A549 (cell line): ENCODE results near the gene INKA2. TPM values are rescaled to one million over a fixed set of nuclear protein-coding genes. Genes with fewer than 3 reads are reported as not detected.

Source experiments
- ATAC-seq, 2 experiments: fragments of 200-7000 bp in 1 of 2; fragments of >200 bp in 1 of 2; cut with Nextera tagmentation in 1 of 2; cut with Tn5 transposase in 1 of 2; 3 replicates each; pipeline versions ENCODE4 v1.8.0 to v1.9.1; 2018 to 2020; ENCODE audit warnings: mild to moderate bottlenecking in 1 of 2, moderate library complexity in 1 of 2
- CTCF ChIA-PET: fragments of 300-600 bp; sonication (Branson Sonifier 250); formaldehyde crosslinking; extraction: SDS; loops from one replicate; lab custom pipeline; 2021; ENCODE audit warnings: antibody characterized with exemption, inconsistent platforms; lab: Yijun Ruan, JAX
- POLR2A ChIA-PET: fragments of 350-600 bp; formaldehyde crosslinking; extraction: SDS; loops from one replicate; lab custom pipeline; 2021; ENCODE audit warnings: antibody characterized with exemption, inconsistent platforms; lab: Yijun Ruan, JAX
- DNase-seq, 2 experiments: peaks; one replicate each; pipeline versions ENCODE4 v3.0.0 to v3.0.0-alpha.2; 2011 to 2016; ENCODE audit warnings: low read depth in 1 of 2, low spot score in 1 of 2
- FAIRE-seq: peaks from 2 replicates; lab custom pipeline; 2011; peaks lifted over from hg19 to GRCh38; lab: Jason Lieb, UNC
- H3K27ac ChIP-seq, 2 experiments: fragments of >200 bp; sonication (Bioruptor Twin); formaldehyde crosslinking; 3 replicates each; pipeline ENCODE4 v1.5.1; 2016 to 2017
- H3K4me1 ChIP-seq: fragments of >200 bp; sonication (Bioruptor Twin); formaldehyde crosslinking; 3 replicates; pipeline ENCODE4 v1.6.1; 2016
- H3K4me2 ChIP-seq: fragments of >200 bp; sonication (Bioruptor Twin); formaldehyde crosslinking; 3 replicates; pipeline ENCODE4 v1.6.1; 2016
- H3K4me3 ChIP-seq: fragments of >200 bp; sonication (Bioruptor Twin); formaldehyde crosslinking; 3 replicates; pipeline ENCODE4 v1.5.1; 2016
- H3K9me3 ChIP-seq: fragments of >200 bp; sonication (Bioruptor Twin); formaldehyde crosslinking; 3 replicates; pipeline ENCODE4 v1.6.1; 2016
- BHLHE40 ChIP-seq: IDR thresholded peaks from 2 replicates; pipeline ENCODE4 v1.6.1; 2012; ENCODE audit warnings: low read depth, low read length, inconsistent platforms
- CBX2 ChIP-seq: fragments of 200-600 bp; sonication (generic); IDR thresholded peaks from 2 replicates; pipeline ENCODE4 v1.6.1; 2016; ENCODE audit warnings: low read depth, mild to moderate bottlenecking, borderline replicate concordance
- CBX8 ChIP-seq: fragments of 200-600 bp; sonication (generic); IDR thresholded peaks from 2 replicates; pipeline ENCODE4 v1.6.1; 2016
- CEBPB ChIP-seq, 2 experiments: fragments of >200 bp in 1 of 2; sonication (Bioruptor Twin) in 1 of 2; formaldehyde crosslinking in 1 of 2; IDR thresholded peaks; 2 replicates each; pipeline ENCODE4 v1.6.1; 2012 to 2016
- FOSB ChIP-seq: fragments of 250-450 bp; sonication (Bioruptor Pico); IDR thresholded peaks from 2 replicates; pipeline ENCODE4 v1.5.0; 2020; ENCODE audit warnings: mild to moderate bottlenecking, moderate library complexity
- FOXS1 ChIP-seq: fragments of 250-450 bp; sonication (Bioruptor Pico); IDR thresholded peaks from 2 replicates; pipeline ENCODE4 v1.5.0; 2020; ENCODE audit warnings: mild to moderate bottlenecking, moderate library complexity
- GATA3 ChIP-seq: IDR thresholded peaks from 2 replicates; pipeline ENCODE4 v1.6.1; 2012; ENCODE audit warnings: borderline replicate concordance
- HOXA7 ChIP-seq: fragments of 250-450 bp; sonication (Bioruptor Pico); IDR thresholded peaks from 2 replicates; pipeline ENCODE4 v1.5.0; 2020; ENCODE audit warnings: mild to moderate bottlenecking, moderate library complexity
- HOXB13 ChIP-seq: fragments of 250-450 bp; sonication (Bioruptor Pico); IDR thresholded peaks from 2 replicates; pipeline ENCODE4 v1.5.0; 2020; ENCODE audit warnings: low read depth, mild to moderate bottlenecking, moderate library complexity
- JUNB ChIP-seq: fragments of >200 bp; sonication (Bioruptor Twin); formaldehyde crosslinking; IDR thresholded peaks from 2 replicates; pipeline ENCODE4 v1.6.1; 2016
- KDM1A ChIP-seq: fragments of 200-600 bp; sonication (generic); IDR thresholded peaks from 2 replicates; pipeline ENCODE4 v1.6.1; 2016; ENCODE audit warnings: low read depth, mild to moderate bottlenecking
- MAFK ChIP-seq: fragments of 450-650 bp; IDR thresholded peaks from 2 replicates; pipeline ENCODE4 v1.6.1; 2014; ENCODE audit not compliant: partially characterized antibody
- MAZ ChIP-seq: fragments of 150-350 bp; IDR thresholded peaks from 2 replicates; pipeline ENCODE4 v1.6.1; 2014; ENCODE audit warnings: antibody characterized with exemption, low read depth, low read length, borderline replicate concordance
- POLR2AphosphoS2 ChIP-seq: conservative IDR thresholded peaks from 2 replicates; pipeline ENCODE4 v1.6.1; 2012; ENCODE audit warnings: low read length, improper control_type of control experiment, inconsistent platforms
- RAD21 ChIP-seq, 2 experiments: fragments of >200 bp in 1 of 2; sonication (Bioruptor Twin) in 1 of 2; formaldehyde crosslinking in 1 of 2; IDR thresholded peaks in 1 of 2; conservative IDR thresholded peaks in 1 of 2; 2 replicates in 1 of 2; 3 replicates in 1 of 2; pipeline ENCODE4 v1.6.1; 2012 to 2018; ENCODE audit warnings: inconsistent platforms in 1 of 2
- RCOR1 ChIP-seq: fragments of 150-350 bp; IDR thresholded peaks from 2 replicates; pipeline ENCODE4 v1.6.1; 2014; ENCODE audit warnings: antibody characterized with exemption, low read length, low read depth
- RNF2 ChIP-seq: fragments of 200-600 bp; sonication (generic); IDR thresholded peaks from 2 replicates; pipeline ENCODE4 v1.6.1; 2016; ENCODE audit warnings: low read depth, mild to moderate bottlenecking, antibody characterized with exemption, moderate library complexity, borderline replicate concordance
- WGBS: methylation state at CpG from one replicate; pipeline ENCODE4 v1.1.6; 2017; ENCODE audit errors: missing lambda C conversion rate; 5-methylcytosine and 5-hydroxymethylcytosine counted together
- polyA plus RNA-seq, 4 experiments: library from polyadenylated mRNA; depleted of rRNA in 3 of 4; stranded (reverse); fragments of >200 nt; fragmentation: RNase III in 1 of 4; extraction: RNeasy Plus Mini Kit Qiagen cat#74134 plus additional on column Dnase treatment in 1 of 4; gene quantifications; 2 replicates in 3 of 4; 3 replicates in 1 of 4; pipeline ENCODE4 v1.2.3, GENCODE V29; 2011 to 2017
- TF ChIP-seq, protein P1 (sequence below): fragments of >200 bp; sonication (Bioruptor Twin); formaldehyde crosslinking; IDR thresholded peaks from 3 replicates; pipeline ENCODE4 v1.5.1; 2016
- TF ChIP-seq, protein P2 (sequence below): IDR thresholded peaks from 2 replicates; pipeline ENCODE4 v1.6.1; 2012
- TF ChIP-seq, protein P3 (sequence below): fragments of >200 bp; sonication (Bioruptor Twin); formaldehyde crosslinking; IDR thresholded peaks from 2 replicates; pipeline ENCODE4 v1.6.1; 2016
- TF ChIP-seq, protein P4 (sequence below): fragments of 150-350 bp; IDR thresholded peaks from 2 replicates; pipeline ENCODE4 v1.6.1; 2014; ENCODE audit warnings: low read depth, mild to moderate bottlenecking, low read length

Gene INKA2
- polyA plus RNA-seq, 2 of the 4 experiments (the other 2 are of a cell fraction): 1.2 to 1.3 TPM

DNA sequence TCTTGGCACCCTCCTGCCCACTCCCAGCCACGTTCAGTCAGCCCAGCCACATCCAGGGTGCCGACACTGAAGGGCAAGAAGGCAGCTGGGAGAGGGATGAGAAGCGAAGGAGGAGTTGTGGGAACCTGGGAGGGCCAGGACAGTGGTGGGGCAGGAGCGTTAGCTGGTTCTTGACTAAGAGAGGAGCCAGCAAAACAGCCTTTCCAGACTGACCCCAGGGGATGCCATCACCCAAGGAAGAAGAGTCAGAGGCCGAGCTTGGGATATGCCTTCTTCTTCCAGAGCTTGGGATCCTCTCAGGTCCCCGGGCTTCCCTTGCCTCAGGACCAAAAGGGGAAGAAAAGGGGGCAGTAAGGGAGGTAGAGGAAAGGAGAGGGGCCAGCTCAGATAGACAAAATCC is 7.2 kb downstream of the INKA2 start:
- POLR2A ChIA-PET: no interaction called here
- ATAC-seq (no peak), DNase-seq (no peak)
- no peaks in the 10 kb centered on the region for H3K9me3 ChIP-seq
- H3K4me1 ChIP-seq: 0 out of 3 replicates have a peak, but pooled peaks cover 3% of the 10 kb centered on the region
- H3K4me3 ChIP-seq: no peak overlapping the region
- WGBS: 74% methylated on average over 4 of the region's 6 CpGs
- no peak overlapping the region for H3K4me2 ChIP-seq
- no peak overlapping the region for H3K27ac ChIP-seq
- TF ChIP-seq FOXS1: no peak
- TF ChIP-seq CEBPB (IDR thresholded peaks at IDR 0.05): no peak
- TF ChIP-seq, protein P1, sequence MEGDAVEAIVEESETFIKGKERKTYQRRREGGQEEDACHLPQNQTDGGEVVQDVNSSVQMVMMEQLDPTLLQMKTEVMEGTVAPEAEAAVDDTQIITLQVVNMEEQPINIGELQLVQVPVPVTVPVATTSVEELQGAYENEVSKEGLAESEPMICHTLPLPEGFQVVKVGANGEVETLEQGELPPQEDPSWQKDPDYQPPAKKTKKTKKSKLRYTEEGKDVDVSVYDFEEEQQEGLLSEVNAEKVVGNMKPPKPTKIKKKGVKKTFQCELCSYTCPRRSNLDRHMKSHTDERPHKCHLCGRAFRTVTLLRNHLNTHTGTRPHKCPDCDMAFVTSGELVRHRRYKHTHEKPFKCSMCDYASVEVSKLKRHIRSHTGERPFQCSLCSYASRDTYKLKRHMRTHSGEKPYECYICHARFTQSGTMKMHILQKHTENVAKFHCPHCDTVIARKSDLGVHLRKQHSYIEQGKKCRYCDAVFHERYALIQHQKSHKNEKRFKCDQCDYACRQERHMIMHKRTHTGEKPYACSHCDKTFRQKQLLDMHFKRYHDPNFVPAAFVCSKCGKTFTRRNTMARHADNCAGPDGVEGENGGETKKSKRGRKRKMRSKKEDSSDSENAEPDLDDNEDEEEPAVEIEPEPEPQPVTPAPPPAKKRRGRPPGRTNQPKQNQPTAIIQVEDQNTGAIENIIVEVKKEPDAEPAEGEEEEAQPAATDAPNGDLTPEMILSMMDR: no peak
- TF ChIP-seq JUNB: no peak
- no peak for TF ChIP-seq RNF2
- TF ChIP-seq, protein P2, sequence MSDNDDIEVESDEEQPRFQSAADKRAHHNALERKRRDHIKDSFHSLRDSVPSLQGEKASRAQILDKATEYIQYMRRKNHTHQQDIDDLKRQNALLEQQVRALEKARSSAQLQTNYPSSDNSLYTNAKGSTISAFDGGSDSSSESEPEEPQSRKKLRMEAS: no peak
- no peak for TF ChIP-seq CBX2
- TF ChIP-seq GATA3: no peak
- no peak for TF ChIP-seq RCOR1
- no peak for TF ChIP-seq POLR2AphosphoS2
- TF ChIP-seq, protein P3, sequence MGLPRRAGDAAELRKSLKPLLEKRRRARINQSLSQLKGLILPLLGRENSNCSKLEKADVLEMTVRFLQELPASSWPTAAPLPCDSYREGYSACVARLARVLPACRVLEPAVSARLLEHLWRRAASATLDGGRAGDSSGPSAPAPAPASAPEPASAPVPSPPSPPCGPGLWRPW: no peak
- TF ChIP-seq, all 56 proteins: peak for 0
- FAIRE-seq: no peak
- CTCF ChIA-PET: interaction anchor here (9.0 kb wide), 1 partner anchor 18 kb away, joined by 47 read pairs; no protein-coding TSS in a partner anchor

DNA sequence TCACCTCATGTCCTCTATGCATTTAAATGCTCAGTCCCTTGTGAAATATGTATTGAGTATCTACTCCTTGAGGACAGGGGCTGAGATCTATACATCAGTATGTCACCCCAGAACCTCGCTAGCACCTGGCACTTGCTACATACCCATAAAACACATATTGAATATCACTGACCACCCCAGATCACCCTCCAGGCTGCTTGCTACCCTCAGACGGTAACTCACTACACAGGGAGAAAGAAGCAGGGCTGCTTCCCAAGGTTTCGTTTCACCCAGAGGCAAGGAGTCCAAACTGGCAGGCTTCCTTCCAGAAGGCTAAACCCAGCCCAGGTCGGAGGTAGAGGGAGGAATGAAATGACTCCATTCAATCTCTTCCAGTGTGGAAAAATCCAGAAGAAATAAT is 8.5 kb downstream of the INKA2 start:
- no peak overlapping the region for H3K27ac ChIP-seq
- DNase-seq (no peak), FAIRE-seq (no peak), ATAC-seq (no peak)
- H3K4me2 ChIP-seq: no peak overlapping the region
- no peaks in the 10 kb centered on the region for H3K9me3 ChIP-seq
- ChIA-PET CTCF (no interaction called here), POLR2A (no interaction called here)
- TF ChIP-seq, protein P2: no peak
- TF ChIP-seq CBX2: no peak
- no peak for TF ChIP-seq HOXA7 (CRISPR knock-in tag)
- TF ChIP-seq CEBPB (IDR thresholded peaks at IDR 0.05): no peak
- no peak for TF ChIP-seq CBX8
- TF ChIP-seq, protein P4, sequence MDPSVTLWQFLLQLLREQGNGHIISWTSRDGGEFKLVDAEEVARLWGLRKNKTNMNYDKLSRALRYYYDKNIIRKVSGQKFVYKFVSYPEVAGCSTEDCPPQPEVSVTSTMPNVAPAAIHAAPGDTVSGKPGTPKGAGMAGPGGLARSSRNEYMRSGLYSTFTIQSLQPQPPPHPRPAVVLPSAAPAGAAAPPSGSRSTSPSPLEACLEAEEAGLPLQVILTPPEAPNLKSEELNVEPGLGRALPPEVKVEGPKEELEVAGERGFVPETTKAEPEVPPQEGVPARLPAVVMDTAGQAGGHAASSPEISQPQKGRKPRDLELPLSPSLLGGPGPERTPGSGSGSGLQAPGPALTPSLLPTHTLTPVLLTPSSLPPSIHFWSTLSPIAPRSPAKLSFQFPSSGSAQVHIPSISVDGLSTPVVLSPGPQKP: no peak
- H3K4me3 ChIP-seq: no peak overlapping the region
- H3K4me1 ChIP-seq: 0 out of 3 replicates have a peak, but pooled peaks cover 3% of the 10 kb centered on the region
- 77% methylated on average over 3 of the region's 4 CpGs for WGBS

DNA sequence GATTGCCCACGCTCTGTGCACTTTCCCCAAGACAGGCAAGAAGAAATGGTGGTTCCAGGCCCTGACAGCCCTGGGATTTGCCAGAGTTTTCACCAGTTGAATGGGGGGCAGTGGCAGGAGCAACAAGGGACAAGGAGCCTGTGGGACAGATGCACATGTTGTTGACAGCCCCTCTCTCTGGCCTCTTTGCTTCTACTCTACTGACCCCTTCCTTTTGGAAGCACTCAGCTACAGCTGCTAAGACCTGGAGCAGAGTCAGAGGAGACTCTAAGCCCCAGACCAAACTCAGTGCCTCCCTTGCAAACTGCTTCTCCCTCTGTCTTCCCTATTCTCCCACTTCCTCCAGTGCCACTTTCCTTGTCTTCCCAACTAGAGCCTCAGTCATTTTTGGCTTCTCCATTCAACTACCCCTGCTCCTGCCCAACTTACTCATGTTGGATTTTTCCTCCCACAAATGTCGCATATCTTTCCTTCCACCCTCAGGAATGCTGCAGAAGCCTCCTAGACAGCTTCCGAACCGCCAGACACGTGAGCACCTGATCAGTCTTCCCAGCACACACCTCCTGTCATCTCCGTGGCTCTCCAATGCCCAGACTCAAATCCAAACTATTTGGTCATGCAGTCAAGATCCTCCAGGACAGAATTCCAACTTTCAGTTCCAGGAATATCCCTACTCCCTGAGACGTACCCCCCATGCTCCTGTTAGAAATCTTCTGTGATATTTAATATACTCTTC is 9.1 kb downstream of the INKA2 start:
- ChIA-PET POLR2A (no interaction called here), CTCF (interaction anchor here (1.1 to 2.5 kb wide), 2 partner anchors 15 to 17 kb away, joined by 5 to 8 read pairs; no protein-coding TSS in a partner anchor)
- H3K27ac ChIP-seq: no peak overlapping the region
- H3K9me3 ChIP-seq: no peaks in the 10 kb centered on the region
- FAIRE-seq (no peak), ATAC-seq (no peak), DNase-seq (no peak)
- H3K4me3 ChIP-seq: no peak overlapping the region
- TF ChIP-seq KDM1A (no peak), MAFK (no peak), HOXB13 (no peak), MAZ (no peak), GATA3 (no peak), JUNB (no peak), RAD21 (conservative IDR thresholded peaks at IDR 0.05 in 1 of 2, IDR thresholded peaks at IDR 0.05 in 1 of 2) (no peak), RCOR1 (no peak), FOSB (CRISPR knock-in tag) (no peak), BHLHE40 (no peak)
- TF ChIP-seq, protein P3: no peak
- H3K4me2 ChIP-seq: no peak overlapping the region
- 82% methylated on average over 7 of the region's 7 CpGs for WGBS
- 0 out of 3 replicates have a peak, but pooled peaks cover 3% of the 10 kb centered on the region for H3K4me1 ChIP-seq
